GM21576 (cell line): Measurements from ENCODE around the gene SC5D.

Experiments used
- ATAC-seq: cut with Tn5 transposase; IDR thresholded peaks from one replicate; pipeline ENCODE4 v1.9.1; 2021; ENCODE audit warnings: mild to moderate bottlenecking, moderate library complexity; ENCODE audit not compliant: unreplicated experiment

SC5D gene

GRCh38 chr11:121291896-121292494 lies 576 bp upstream of the SC5D start:
- peak; percentile 25 for ATAC-seq

- ATAC-seq = no peak
Observed at GRCh38 chr11:121293288-121293594, 670 bp downstream of the SC5D start.

DNA sequence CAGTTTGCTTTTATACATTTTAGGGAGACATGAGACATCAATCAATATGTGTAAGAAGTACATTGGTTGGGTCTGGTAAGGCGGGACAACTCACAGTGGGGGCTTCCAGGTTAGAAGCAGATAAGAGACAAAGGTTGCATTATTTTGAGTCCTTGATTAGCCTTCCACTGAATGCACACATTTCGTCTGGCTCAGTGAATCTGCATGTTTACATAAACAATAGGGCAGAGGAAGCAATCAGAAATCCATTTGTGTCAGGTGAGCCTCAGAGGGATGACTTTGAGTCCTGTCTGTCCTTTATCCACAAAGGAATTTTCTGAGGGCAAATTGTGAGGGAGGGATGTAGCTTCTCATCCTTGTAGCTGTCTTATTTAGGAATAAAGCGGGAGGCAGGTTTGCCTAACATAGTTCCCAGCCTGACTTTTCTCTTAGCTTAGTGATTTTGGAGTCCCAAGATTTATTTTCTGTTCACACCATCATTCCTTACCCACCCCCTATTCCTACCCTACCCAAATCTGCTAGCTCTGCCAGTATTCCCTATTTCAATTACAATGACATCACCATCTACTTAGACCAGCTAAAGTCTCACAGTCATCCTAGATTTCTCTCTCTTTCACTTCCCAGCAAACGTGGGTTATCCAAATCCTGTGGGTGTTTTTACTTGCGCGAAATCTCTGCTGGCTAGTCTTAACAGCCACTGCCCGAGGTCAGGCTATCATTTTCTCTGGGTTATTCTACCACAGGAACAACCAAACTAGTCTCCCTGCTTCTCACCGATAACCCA lies 2.9 kb downstream of the SC5D start:
- no peak for ATAC-seq

- no peak for ATAC-seq
Observed at GRCh38 chr11:121297872-121298271, 5.3 kb downstream of the SC5D start.

- no peak for ATAC-seq
Observed at GRCh38 chr11:121298774-121299173, 6.2 kb downstream of the SC5D start.

GRCh38 chr11:121299417-121299816 lies 6.8 kb downstream of the SC5D start:
- ATAC-seq = no peak

GRCh38 chr11:121300313-121300971 lies 7.9 kb downstream of the SC5D start:
- ATAC-seq = no peak

DNA sequence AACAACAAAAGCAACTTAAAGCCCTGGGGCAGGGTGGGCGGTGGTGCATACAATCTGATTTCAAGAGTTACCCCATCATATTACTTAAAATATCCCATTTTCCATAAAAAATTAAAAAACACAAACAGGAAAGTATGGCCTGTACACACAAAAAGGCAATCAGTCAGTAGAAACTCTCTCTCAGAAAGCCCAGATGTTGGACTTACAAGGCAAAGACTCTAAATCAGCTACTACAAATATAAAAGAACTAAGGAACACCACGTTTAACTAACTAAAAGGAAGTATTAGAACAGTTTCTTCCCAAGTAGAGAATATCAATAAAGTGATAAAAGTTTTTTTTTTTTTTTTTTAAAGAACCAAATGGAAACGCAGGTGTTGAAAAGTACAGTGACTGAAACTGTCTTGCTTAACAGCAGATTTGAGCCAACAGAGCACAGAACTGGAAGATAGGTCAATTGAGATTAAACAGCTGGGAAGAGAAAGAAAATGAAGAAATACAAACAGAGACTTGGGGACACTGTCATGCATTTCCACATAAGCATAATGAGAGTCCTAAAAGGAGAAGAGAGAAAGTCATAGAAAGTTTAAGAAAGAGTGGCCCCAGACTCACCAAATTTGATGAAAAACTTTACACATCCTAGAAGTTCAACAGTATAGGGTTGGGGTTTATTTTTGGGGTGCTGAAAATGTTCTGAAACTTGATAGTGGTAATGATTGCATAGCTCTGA lies 8.6 kb downstream of the SC5D start:
- ATAC-seq = no peak

GRCh38 chr11:121304759-121305158 lies 12.2 kb downstream of the SC5D start:
- no peak for ATAC-seq

DNA sequence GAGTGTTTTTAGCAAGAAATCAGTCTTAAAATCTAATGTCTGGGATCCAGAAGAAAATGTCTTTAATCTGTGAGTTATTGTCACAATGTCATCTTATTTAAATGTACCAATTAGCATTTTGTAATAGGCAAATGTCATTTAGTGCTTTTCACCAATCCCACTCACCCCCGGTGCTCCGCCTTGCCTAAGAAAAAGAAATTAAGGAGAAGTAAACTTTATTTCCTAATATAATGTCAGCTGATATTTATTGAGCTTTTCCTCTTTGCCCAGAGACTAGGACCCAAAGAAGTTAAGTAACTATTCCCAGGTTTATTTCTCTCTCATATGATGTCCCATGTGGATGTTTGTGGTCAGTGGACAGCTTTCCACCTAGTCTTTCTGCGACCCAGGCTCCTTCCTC lies 16.2 kb downstream of the SC5D start:
- ATAC-seq = no peak

DNA sequence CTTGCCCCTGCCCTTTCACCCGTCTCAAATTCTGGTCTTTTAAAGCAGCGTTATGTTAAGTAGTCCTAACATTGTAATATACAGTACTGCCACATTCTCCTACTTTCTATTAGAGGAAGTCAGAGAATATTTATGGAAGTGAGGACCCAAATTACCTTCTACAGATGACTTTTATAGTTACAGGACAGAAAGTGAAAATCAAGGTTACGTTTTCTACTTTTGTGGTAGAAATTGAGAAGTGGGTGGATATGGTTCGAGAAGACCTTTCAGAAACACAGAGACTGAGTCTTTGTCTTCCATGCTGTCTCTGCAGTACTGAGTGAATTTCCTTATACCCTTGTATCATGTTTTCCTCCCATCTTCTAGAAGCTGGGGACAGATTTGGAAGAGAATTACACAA lies 17.1 kb downstream of the SC5D start:
- ATAC-seq = peak; percentile 90

GRCh38 chr11:121310908-121311307 lies 18.3 kb downstream of the SC5D start:
- no peak for ATAC-seq

GRCh38 chr11:121311373-121311772 lies 18.8 kb downstream of the SC5D start:
- no peak for ATAC-seq

DNA sequence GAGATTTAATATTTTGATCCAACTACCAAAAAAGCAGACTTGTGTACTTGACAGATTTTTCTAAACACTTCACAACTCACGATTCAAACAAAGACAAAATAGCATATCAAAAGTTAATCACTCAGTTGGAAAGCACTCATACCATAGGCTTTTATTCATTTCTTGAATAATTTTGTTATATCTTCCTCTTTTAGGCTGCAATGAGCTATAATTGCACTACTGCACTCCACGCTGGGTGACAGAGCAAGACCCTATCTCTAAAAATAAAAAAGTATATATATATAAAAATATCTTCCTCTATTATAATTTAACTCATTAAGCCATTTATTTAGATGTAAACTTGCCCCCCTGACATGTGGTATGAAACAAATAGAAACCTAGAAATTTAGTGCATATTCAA lies 19.9 kb downstream of the SC5D start:
- ATAC-seq = no peak

DNA sequence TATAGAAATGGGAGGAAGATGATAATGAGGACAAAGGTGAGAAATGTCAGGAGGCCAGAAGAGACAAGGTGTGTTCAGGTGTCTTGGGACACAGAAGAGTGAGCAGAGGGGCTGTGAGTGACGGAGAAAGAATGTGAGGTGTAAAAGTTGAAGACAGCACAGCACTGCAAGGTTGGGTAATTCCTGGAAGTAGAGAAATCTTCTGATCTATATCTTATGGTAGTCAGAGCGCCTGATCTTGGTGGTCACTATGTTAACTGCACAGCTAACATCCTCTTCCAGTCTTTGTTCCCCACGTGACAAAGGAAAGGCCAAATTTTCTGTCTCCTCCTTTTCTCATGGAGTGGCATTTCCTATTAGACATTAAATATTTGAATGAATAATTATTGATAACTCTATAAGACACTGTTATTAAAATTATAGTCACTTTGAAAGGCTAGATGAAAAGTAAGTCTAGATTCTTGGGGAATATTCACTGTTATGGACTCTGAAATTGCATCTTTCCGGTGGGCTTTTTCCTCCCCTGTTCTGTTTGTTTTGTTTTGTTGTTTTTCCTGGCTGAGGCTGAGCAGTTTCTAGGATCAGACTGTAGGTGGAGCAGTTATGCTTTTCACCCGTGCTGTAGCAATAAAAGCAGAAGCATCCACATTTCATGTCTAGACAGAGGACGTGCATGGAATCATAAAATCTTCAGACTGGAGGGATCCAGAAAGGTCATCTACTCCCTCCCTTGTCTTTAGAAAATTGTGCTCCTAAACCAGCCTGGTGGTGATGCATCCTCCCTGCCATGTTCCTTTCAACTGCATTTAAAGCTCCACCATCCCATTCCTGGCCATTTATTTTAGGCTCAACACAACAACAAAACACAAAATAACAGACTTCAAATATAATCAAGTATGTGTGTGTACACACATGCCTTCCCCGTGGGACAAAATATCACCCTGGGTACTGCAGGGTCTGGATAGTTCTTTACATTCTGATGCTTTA lies 26.6 kb downstream of the SC5D start:
- ATAC-seq = no peak

DNA sequence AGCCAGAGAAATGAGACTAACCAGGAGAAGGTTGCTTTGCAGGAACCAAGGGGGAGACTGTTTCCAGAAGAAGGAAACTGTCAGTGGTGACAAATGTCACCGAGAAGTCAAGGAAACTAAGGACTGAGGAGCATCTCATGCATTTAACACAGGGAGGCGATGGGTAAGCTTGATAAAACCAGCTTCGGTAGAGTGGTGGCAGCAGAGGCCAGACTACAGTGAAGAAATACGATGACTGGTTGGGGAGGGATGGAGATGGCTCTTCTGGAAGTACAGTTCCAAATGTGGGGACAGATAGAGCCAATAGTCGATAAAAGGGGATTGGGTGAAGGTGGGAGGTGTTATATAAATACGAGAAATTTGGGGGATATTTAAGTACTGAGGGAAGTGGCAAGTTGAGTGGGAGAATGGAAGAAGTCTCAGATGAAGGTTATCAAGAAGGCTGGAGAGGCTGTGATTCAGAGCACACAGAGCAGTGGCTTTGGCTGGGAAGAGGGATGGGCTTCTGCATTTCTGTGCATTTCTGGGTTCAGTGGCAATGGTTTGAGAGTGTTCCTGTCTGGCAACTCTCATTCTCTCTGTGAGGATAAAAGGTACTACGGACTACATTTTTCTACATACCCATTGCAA lies 29.2 kb downstream of the SC5D start:
- ATAC-seq = peak; percentile 82

GRCh38 chr11:121323046-121323607 lies 30.6 kb downstream of the SC5D start:
- ATAC-seq = no peak

DNA sequence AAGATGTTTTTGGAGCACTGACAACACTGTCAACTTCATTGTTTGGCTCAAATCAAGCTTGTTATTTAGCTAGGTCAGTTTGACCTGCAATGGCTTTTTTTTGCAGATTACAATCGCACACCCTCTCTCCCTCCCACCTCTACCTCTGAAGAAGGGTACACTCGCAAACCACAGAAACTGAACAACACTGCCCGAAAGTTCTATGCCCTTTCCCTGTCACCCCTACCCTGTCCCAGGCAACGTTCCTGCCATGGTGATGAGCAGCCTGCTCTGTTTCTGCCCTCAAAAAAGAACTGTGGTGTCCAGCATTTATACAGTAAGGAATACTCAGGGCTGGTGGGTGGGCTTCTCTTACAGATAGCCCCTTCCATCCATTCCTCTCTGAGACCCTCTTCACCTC lies 33.7 kb downstream of the SC5D start:
- no peak for ATAC-seq

GRCh38 chr11:121327553-121327952 lies 35.0 kb downstream of the SC5D start:
- no peak for ATAC-seq
